OCI-LY3 (cell line): ENCODE results near the gene INSRR.

ENCODE experiments used
- EZH2phosphoT487 ChIP-seq: fragments of 200-600 bp; shearing (Covaris generic); IDR thresholded peaks from 2 replicates; pipeline ENCODE4 v1.6.1; 2018; ENCODE audit warnings: antibody characterized with exemption, mixed run types, low read depth
- TF ChIP-seq, protein P1 (sequence below): fragments of 200-600, 300-600 bp; sonication (generic); IDR thresholded peaks from 2 replicates; pipeline ENCODE4 v1.5.1; 2014; ENCODE audit warnings: antibody characterized with exemption, low read length, low read depth

DNA sequence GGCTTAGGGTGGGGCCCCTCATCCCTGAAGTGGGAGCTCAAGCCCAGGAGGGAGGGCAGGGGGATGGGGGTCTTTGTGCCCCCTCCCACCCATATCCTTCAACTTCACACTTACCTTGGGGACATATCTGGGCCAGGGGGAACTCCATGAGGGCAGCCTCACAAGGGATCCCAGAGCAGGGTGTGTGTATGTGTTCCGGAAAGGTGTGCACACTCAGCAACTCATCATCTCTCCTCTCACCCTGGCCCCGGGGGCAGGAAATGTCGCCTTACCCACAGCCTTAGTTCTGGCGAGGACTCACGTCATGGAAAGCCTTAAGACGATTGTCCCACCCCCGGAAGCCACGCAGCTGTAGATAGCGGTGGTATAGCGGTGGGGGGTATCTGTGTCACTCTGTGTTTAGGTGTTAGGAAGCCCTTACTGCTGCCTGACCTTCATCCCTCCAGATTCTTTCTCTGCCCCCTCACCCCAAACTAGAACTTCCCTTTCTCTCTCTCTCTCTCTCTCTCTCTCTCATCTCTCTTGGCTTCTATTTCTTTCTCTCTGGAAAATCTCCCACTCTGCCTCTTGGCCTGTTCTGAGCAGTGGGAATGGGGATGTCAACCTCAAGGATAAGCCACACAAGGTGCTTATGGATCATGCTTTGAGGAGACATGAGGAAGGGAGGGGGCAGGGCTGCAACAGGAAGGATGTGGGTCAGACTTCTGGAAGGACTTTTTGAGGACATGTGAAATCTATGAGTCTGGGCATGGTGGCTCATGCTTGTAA is 42.2 kb downstream of the INSRR start, which contains the start of gene SH2D2A:
- TF ChIP-seq, protein P1, sequence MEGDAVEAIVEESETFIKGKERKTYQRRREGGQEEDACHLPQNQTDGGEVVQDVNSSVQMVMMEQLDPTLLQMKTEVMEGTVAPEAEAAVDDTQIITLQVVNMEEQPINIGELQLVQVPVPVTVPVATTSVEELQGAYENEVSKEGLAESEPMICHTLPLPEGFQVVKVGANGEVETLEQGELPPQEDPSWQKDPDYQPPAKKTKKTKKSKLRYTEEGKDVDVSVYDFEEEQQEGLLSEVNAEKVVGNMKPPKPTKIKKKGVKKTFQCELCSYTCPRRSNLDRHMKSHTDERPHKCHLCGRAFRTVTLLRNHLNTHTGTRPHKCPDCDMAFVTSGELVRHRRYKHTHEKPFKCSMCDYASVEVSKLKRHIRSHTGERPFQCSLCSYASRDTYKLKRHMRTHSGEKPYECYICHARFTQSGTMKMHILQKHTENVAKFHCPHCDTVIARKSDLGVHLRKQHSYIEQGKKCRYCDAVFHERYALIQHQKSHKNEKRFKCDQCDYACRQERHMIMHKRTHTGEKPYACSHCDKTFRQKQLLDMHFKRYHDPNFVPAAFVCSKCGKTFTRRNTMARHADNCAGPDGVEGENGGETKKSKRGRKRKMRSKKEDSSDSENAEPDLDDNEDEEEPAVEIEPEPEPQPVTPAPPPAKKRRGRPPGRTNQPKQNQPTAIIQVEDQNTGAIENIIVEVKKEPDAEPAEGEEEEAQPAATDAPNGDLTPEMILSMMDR: no peak
- TF ChIP-seq EZH2phosphoT487: no peak
